T-helper 17 cell (primary cell): ENCODE results near the gene DPH2. TPM values are rescaled to one million over a fixed set of nuclear protein-coding genes. Genes with fewer than 3 reads are reported as not detected.

Experiments
- ATAC-seq: fragments of 150-1000 bp; cut with Tn5 transposase; 2 replicates; pipeline ENCODE4 v1.10.0; 2021; ENCODE audit warnings: mild to moderate bottlenecking, moderate library complexity
- DNase-seq, 3 donors: peaks; one replicate each; pipeline versions ENCODE4 v3.0.0 to v3.0.0-alpha.2; 2020 to 2021
- H3K9me3 ChIP-seq: one replicate; pipeline ENCODE4 v1.7.0; 2013; ENCODE audit warnings: low read length, mild to moderate bottlenecking; ENCODE audit not compliant: control insufficient read depth, poor library complexity, severe bottlenecking
- H3K27ac Mint-ChIP-seq: one replicate; pipeline ENCODE4 v1.8.0; 2022; ENCODE audit warnings: mild to moderate bottlenecking, moderate library complexity, mixed read lengths
- H3K27me3 Mint-ChIP-seq: one replicate; pipeline ENCODE4 v1.8.0; 2022; ENCODE audit warnings: mixed read lengths
- H3K36me3 Mint-ChIP-seq: one replicate; pipeline ENCODE4 v1.8.0; 2022; ENCODE audit warnings: low read depth, mixed read lengths
- H3K4me1 Mint-ChIP-seq: one replicate; pipeline ENCODE4 v1.8.0; 2022; ENCODE audit warnings: mild to moderate bottlenecking, mixed read lengths
- H3K4me3 Mint-ChIP-seq: one replicate; pipeline ENCODE4 v1.8.0; 2022; ENCODE audit warnings: mild to moderate bottlenecking, moderate library complexity, mixed read lengths
- total RNA-seq, 4 donors: library from RNA in 2 of 4; stranded (reverse) in 2 of 4; gene quantifications; one replicate each; pipeline ENCODE4 v1.2.3 and lab custom pipeline; 2022 to 2026

Gene DPH2
- total RNA-seq, 2 donors from 2014 or later, result 17.7 to 24.4 TPM

DNA sequence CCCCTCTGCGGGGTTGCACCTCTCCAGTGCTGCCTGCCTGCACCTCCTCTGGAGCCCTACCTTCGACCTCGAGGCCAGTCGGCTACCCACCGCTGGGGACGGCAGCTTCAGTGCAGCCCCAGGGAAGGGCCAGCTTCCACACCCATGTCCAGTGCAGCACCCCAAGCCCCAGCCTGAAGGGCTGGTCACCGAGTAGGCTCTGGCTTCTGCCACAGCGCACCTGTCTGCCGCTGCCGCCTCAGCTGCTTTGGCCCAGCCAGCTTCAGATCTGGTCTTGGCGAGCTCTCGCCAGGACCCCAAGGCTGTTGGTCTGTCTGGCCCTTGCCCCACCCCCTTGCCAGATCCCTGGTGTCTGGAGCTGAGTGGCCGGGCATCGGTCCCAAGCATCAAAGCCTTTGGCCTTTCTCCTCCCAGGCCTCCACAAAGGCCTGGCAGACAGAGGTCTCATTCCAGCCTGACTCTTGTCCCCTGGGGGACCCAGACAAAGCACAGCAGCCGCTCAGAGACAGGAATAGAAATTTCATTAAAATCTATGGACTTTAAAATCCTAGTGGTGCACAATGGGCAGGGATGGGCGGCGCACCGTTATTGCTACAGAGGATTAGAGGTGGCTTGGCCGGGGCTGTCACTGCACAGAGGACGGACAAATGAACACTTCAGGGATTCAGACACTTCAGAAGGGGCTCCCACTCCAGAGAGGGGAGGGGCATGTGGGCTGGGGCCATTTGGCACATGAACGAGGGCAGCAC, 26.3 kb downstream of the DPH2 start:
- H3K4me1 Mint-ChIP-seq, result peaks cover 20% of the 10 kb centered on the region

DNA sequence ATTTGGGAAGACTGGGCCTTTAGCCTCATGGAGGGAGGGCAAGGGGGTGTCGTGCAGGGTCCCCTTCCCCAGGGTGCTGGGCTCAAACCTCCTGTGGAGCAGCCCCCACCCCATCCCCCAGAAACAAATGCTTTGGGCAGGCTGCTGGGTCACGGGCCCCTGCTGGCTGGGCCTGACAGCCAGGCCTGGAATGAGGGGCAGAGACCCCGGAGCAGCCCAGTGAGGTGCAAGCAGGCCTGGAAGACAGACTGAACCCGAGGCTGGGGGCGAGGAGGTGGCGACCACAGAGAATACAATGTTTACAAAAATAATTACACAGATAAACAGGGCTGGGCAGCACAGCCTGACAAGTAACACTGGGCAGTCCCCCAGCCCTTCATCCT, 26.9 kb downstream of the DPH2 start:
- H3K4me1 Mint-ChIP-seq, result peaks cover 17% of the 10 kb centered on the region
- H3K9me3 ChIP-seq, result no peaks in the 10 kb centered on the region
- H3K27me3 Mint-ChIP-seq, result peaks cover 6% of the 10 kb centered on the region
- no peak overlapping the region for H3K4me3 Mint-ChIP-seq
- ATAC-seq, result no peak
- H3K27ac Mint-ChIP-seq, result no peak overlapping the region
- H3K36me3 Mint-ChIP-seq, result no peaks in the 10 kb centered on the region
- DNase-seq, result no peak

More for the DNA sequence above, 26.3 kb downstream of the DPH2 start:
- Mint-ChIP-seq H3K36me3 (no peaks in the 10 kb centered on the region), H3K27ac (no peak overlapping the region), H3K4me3 (no peak overlapping the region), H3K27me3 (peaks cover 3% of the 10 kb centered on the region)
- no peaks in the 10 kb centered on the region for H3K9me3 ChIP-seq
- no peak for ATAC-seq
- DNase-seq, result no peak

DNA sequence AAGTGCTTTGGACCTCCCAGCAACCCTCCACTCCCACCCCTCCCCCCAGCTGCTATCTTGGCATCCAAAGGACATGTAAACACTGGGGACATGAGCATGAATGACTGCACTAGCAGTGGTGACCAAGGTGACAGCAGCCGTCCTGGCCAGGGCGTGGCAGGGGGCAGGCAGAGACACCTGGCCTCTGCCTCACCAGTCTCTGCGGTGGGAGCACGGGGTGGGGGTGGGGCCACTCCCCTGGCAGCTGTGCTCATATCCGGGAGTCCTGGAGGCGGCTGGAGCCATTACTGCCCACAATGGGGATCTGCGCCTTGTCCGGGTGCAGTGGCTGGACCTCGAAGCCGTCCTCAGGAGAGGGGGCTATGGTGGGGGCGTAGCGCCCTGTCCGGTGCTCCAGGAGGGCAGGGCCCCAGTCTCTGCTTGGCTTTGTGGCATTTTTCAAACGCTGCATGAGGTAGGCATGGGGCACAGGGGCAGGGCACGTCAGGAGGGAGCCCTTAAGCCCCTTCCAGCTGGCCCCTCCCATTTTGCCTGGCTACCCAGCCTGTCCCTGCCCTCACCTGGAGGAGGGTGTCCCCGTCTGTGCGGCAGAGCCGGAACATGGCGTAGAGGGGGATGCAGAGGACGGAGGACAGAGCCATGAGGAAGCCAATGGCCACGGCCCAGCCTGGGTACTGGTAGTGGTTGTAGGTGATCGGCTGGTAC, 27.6 kb downstream of the DPH2 start:
- H3K36me3 Mint-ChIP-seq, result no peaks in the 10 kb centered on the region

DNA sequence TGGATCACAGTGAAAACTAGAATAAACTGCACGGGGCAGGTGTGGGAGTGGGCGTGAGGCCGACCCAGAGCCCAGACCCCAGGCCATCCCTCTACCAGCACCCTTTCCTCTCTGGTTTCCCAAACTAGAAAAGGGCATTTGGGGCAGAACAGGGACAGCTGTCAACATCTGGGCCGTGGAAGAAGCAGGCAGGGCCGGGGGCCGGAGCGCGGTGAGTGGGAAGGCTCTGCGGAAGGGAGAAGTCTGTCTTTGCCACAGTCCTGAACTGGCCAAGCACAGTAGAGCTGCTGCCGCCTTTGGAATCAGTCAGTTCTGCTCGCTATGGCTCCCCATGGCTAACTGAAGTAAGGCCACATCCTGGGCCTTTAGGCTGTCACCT, 28.2 kb downstream of the DPH2 start:
- H3K36me3 Mint-ChIP-seq, result no peaks in the 10 kb centered on the region
- ATAC-seq, result no peak
- no peak overlapping the region for H3K27ac Mint-ChIP-seq
- H3K4me1 Mint-ChIP-seq, result peaks cover 7% of the 10 kb centered on the region
- DNase-seq, result no peak
- no peak overlapping the region for H3K4me3 Mint-ChIP-seq
- no peaks in the 10 kb centered on the region for H3K9me3 ChIP-seq
- peaks cover 6% of the 10 kb centered on the region for H3K27me3 Mint-ChIP-seq

More for the DNA sequence above, 27.6 kb downstream of the DPH2 start:
- peaks cover 6% of the 10 kb centered on the region for H3K27me3 Mint-ChIP-seq
- peaks cover 11% of the 10 kb centered on the region for H3K4me1 Mint-ChIP-seq
- no peak for DNase-seq
- ATAC-seq, result no peak
- H3K4me3 Mint-ChIP-seq, result no peak overlapping the region
- H3K9me3 ChIP-seq, result no peaks in the 10 kb centered on the region
- H3K27ac Mint-ChIP-seq, result no peak overlapping the region

DNA sequence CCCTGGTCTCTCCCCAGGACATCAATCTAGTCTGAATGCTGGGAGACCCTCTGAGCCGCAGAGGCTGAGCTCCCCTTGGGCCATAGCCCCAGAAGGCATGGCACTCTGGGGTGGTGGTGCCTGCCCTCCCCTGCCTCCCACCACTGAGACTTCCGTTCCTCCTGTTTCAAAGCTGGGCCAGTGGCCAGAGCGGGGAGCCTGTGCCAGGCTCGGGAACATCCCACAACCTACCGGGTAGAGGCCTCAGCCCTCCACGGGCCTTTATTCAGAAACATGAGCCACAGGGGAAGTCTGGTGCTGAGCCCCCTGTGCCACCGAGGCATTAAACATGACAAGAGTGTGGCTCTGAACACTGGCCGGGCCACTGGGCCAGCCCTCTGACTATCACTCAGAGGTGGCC, 29.6 kb downstream of the DPH2 start:
- ATAC-seq (no peak), DNase-seq (no peak)
- no peaks in the 10 kb centered on the region for H3K9me3 ChIP-seq
- H3K27me3 Mint-ChIP-seq, result peaks cover 6% of the 10 kb centered on the region
- no peak overlapping the region for H3K27ac Mint-ChIP-seq
- H3K36me3 Mint-ChIP-seq, result no peaks in the 10 kb centered on the region
- H3K4me1 Mint-ChIP-seq, result peaks cover 4% of the 10 kb centered on the region
- H3K4me3 Mint-ChIP-seq, result no peak overlapping the region

DNA sequence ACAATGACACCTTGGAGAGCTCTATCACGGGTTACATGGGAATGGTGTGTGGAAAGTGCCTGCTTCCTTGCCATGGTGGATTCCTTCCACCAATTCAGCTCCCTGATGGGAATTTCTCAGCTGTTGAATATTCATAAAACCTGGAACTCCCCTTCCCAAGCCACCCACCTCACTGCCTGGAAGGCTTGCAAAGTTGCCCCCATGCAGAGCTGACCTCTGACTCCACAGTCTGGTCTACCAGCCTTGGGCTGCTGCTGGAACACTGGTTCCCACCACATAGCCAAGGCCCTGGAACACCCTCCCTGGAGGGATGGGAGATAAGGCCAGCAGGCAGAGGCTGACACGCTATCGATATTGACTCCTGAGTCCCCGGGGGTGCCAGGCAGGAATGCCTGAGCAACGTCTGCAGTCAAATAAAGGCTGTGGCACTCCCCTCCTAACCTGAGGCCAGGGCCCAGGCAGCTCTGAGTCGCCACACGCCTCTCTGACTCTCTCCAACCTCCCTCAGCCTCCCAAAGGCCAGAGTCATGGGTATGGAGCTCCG, 30.4 kb downstream of the DPH2 start:
- H3K9me3 ChIP-seq, result no peaks in the 10 kb centered on the region

DNA sequence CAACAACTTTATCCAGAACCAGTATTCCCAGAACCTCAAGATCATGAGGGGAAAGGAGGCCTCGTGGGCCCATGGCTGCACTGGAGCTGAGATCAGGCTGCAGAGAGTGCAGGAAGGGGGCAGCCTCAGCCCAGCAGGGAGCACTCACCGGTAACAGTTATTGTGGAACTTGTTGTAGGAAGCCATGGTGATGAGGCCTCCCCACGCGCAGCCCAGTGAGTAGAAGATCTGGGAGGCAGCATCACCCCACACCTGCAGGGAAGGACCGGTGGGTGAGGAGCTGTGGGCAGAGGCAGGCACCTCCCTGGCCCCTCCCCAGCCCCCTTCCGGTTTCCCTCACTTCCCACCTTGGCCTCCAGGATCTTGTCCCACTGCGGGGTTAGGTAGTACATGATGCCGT, 32.4 kb downstream of the DPH2 start:
- ATAC-seq (no peak), DNase-seq (no peak)
- no peak overlapping the region for H3K4me3 Mint-ChIP-seq
- peaks cover 6% of the 10 kb centered on the region for H3K27me3 Mint-ChIP-seq
- H3K9me3 ChIP-seq, result no peaks in the 10 kb centered on the region
- no peak overlapping the region for H3K27ac Mint-ChIP-seq
- no peaks in the 10 kb centered on the region for H3K36me3 Mint-ChIP-seq
- no peaks in the 10 kb centered on the region for H3K4me1 Mint-ChIP-seq

More for the DNA sequence above, 30.4 kb downstream of the DPH2 start:
- DNase-seq (no peak), ATAC-seq (no peak)
- no peak overlapping the region for H3K4me3 Mint-ChIP-seq
- H3K27ac Mint-ChIP-seq, result no peak overlapping the region
- peaks cover 6% of the 10 kb centered on the region for H3K27me3 Mint-ChIP-seq
- H3K4me1 Mint-ChIP-seq, result peaks cover 4% of the 10 kb centered on the region
- no peaks in the 10 kb centered on the region for H3K36me3 Mint-ChIP-seq

DNA sequence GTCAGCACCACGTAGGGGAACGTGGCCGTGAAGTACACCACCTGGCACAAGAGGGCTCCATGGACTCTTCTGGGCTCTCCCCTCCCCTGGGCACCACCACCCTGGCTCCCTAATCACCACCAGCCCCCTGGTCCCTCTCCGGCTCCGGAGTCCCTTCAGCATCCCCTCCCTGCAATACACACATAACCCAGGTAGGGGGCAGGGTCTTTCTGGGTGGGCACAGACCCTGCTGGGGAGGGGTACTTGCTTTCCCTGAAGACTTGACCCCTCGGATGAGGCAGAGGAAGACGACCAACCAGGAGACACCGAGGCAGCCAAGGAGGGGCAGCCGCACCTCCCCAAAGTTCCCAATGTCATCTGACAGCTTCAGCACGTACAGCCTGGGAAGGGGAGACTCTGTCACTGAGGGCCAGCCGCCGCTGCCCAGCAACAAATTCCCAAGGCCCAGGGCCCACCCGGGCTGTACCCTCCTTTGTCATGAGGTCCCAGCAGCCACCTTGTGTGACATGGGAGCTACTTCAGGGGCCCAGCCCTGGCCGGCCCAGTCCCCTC, 32.9 kb downstream of the DPH2 start:
- no peaks in the 10 kb centered on the region for H3K4me1 Mint-ChIP-seq
- ATAC-seq (no peak), DNase-seq (no peak)
- H3K36me3 Mint-ChIP-seq, result no peaks in the 10 kb centered on the region
- no peaks in the 10 kb centered on the region for H3K9me3 ChIP-seq
- H3K27ac Mint-ChIP-seq, result no peak overlapping the region
- H3K27me3 Mint-ChIP-seq, result peaks cover 6% of the 10 kb centered on the region
- H3K4me3 Mint-ChIP-seq, result no peak overlapping the region

DNA sequence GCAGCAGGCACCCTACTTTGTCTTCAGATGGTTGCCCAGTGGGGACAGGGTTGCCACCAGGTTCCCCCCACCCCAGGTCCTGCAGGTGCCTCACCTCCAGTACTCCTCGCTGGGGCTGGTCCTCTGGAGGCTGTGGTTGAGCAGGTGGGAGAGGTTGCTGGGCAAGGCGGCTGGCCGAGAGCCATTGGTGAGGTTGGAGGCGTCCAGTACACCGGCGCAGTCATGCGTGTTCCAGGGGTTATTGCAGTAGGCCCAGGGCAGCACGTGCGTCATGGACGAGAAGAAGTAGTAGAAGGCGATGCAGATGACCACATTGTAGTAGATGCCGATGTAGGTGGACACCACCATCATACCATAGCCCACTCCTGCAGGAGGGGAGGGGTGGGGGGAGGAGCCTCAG, 38.4 kb downstream of the DPH2 start:
- Mint-ChIP-seq H3K4me1 (peaks cover 5% of the 10 kb centered on the region), H3K27ac (peak overlapping the region; percentile 43), H3K36me3 (no peaks in the 10 kb centered on the region), H3K4me3 (no peak overlapping the region), H3K27me3 (no peaks in the 10 kb centered on the region)
- ATAC-seq (no peak), DNase-seq (no peak)
- no peaks in the 10 kb centered on the region for H3K9me3 ChIP-seq

DNA sequence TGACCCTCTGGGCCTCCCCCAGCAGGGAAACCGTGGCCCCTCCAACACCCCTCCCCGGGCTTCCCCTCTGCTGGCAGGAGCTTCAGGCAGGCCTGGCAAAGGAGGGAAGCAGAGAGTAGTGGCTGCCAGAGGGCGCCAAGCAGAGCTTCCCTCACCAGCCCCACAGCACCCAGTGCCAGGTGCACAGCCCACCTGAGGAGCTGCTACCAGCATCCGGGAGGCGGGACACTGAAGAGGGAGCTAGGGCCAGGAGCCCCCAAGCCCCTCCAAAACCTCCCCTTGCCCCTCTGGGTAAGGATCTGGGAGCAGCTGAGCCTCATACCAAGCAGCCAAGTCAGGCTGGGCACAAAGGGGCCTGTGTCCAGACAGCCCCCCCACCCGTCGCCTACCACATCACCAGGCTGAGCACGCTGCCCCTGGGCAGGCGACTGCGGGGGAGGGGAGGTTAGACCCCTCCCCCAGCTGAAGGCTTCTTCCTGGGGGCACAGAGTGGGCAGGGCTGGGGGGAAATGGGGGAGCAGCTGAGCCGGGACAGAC, 41.2 kb downstream of the DPH2 start:
- Mint-ChIP-seq H3K4me1 (peaks cover 5% of the 10 kb centered on the region), H3K4me3 (no peak overlapping the region), H3K27ac (no peak overlapping the region), H3K36me3 (no peaks in the 10 kb centered on the region), H3K27me3 (peaks cover 12% of the 10 kb centered on the region)
- DNase-seq (no peak), ATAC-seq (no peak)
- H3K9me3 ChIP-seq, result no peaks in the 10 kb centered on the region

DNA sequence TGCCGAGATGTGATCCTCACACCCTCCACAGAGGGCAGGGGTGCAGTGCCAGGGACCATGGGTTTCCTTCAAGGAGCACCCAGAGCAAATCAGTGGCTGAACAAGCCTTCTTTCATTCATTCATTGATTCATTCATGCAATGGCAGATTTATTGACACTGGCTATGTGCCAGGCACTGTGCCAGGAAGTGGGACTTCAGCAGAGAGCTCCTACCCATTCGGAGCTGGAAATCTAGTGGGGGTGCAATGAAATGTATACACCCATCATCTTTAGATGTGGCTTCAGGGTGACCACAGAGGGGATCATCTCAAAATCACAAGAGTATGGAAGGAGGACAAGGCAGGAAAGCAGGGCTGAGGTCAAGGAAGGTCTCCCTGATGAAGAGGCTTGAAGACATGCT, 42.6 kb downstream of the DPH2 start:
- H3K9me3 ChIP-seq, result no peaks in the 10 kb centered on the region
- H3K4me1 Mint-ChIP-seq, result peaks cover 5% of the 10 kb centered on the region
- H3K36me3 Mint-ChIP-seq, result no peaks in the 10 kb centered on the region
- H3K27ac Mint-ChIP-seq, result peak overlapping the region; percentile 32
- H3K27me3 Mint-ChIP-seq, result peaks cover 12% of the 10 kb centered on the region
- DNase-seq, result no peak
- ATAC-seq, result no peak
- H3K4me3 Mint-ChIP-seq, result no peak overlapping the region

DNA sequence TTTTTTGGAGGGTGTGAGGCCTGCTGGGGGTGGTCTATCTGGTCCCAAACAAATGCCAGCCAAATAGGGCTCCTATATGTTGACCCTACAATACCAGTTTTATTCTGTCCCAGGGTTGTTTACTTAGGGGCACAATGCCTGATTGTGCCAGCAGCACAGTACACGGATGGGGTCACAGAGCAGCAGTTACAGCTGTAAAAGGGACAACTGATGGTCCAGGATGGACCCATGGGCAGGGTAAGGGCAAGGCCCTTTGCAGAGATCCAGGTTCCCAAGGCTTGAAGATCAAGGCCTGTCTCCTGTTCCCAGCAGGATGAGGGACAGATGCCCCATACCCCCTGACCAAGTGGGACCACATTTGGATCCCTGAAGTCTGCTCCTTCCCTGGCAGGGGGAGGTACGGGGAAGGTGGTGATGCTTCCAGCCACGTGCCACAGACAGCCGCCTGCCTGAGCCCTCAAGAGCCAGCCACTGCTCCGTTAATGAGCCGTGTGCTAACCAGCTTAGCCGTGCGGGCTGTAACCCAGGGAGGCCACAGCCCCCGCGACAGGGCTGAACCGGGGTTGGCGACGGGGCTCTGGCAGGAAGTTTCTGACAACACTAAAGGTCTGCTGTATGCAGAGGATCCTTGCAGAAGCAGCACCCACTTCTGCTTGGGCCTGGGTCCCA, 43.3 kb downstream of the DPH2 start:
- no peak for DNase-seq
- no peak overlapping the region for H3K4me3 Mint-ChIP-seq

DNA sequence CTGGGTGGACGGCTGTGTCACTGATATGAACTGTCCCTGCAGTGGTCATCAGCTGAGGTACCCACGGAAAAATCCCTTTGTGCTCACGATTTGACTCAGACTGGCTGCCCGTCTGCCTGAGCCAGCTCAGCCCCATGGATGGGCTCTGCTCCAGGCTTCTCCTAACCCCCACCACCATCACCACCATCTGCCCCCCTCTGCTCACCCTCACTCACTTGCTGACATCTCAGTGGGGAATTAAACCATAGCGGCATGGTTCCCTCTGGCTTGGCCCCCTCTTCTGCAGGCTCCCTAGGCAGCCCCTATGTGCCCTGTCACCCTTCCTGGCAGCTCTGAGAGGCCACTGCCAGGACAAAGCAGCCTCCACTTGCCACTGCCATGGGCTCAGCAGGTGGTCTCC, 44.1 kb downstream of the DPH2 start:
- no peak for ATAC-seq
- peak overlapping the region; percentile 41 for H3K4me3 Mint-ChIP-seq
- no peak for DNase-seq
- H3K27ac Mint-ChIP-seq, result no peak overlapping the region
- H3K9me3 ChIP-seq, result no peaks in the 10 kb centered on the region
- peaks cover 5% of the 10 kb centered on the region for H3K4me1 Mint-ChIP-seq
- peaks cover 12% of the 10 kb centered on the region for H3K27me3 Mint-ChIP-seq
- no peaks in the 10 kb centered on the region for H3K36me3 Mint-ChIP-seq

More for the DNA sequence above, 43.3 kb downstream of the DPH2 start:
- H3K36me3 Mint-ChIP-seq, result no peaks in the 10 kb centered on the region
- H3K27ac Mint-ChIP-seq, result peak overlapping the region; percentile 32
- peaks cover 12% of the 10 kb centered on the region for H3K27me3 Mint-ChIP-seq
- ATAC-seq, result no peak
- H3K9me3 ChIP-seq, result no peaks in the 10 kb centered on the region
- H3K4me1 Mint-ChIP-seq, result peaks cover 5% of the 10 kb centered on the region
